ENCODE data around the gene SPATA12.
A peak's percentile ranks its signal among the peaks of the same experiment; 100 is the strongest.
"Not testable (repeated sequence)": the region's sequence is repeated elsewhere in the genome, so short reads cannot be mapped to it uniquely, and the experiment has no call there.

The SPATA12 gene

DNA sequence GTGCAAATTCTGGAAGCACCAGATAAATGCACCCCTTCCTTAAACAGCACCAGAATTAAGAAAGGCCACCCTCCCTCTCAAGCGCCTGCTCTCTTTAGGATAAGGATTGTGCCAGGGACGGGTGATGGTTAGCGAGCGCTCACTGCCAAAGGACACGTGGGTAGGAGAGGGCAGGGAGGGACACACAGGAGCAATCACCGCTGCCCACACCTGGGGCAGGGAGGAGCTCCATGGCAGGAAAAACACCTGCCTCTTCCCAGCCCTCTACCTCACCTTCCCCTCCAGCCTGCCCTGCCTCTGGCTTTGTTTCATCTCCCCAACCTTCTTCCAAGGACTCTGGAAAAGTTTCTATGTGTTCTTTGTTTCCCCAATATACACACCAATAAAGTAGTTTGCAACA is 7.3 kb upstream of the SPATA12 start:
- DNase-seq = no peak

DNA sequence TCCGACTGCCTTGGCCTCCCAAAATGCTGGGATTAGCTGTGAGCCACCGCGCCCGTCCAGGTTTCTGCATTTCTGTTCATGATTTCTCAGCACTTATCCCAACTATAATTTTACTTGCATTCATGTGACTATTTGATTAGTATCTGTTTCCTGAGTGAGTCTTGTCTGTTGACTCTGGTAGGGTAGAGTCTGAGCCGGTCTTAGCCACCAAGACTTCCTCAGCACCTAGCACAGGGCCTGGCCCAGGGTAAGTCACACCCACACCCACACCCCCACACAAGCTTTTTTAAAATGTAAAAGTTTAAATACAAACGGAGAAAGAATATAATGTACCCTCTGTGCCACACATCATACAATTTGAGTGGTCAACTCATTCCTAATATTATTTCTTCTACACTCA is 3.1 kb upstream of the SPATA12 start:
- no peak for DNase-seq

DNA sequence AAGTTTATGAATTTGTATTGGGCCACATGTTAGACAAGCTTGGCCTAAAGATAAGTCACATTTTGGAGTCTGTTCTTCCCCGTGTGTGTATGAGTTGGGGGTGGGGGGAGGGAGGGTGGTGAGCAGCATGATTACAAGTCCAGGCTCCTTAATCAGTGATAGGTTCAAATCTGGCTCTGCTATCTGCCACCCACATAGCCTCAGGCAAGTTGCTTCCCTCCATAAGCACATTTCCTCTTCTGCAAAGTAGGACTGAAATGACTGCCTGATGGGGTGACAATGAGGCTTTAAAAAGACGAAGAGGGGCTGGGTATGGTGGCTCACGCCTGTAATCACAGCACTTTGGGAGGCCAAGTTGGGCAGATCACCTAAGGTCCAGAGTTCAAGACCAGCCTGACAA is 1.1 kb upstream of the SPATA12 start:
- no peak for DNase-seq

DNA sequence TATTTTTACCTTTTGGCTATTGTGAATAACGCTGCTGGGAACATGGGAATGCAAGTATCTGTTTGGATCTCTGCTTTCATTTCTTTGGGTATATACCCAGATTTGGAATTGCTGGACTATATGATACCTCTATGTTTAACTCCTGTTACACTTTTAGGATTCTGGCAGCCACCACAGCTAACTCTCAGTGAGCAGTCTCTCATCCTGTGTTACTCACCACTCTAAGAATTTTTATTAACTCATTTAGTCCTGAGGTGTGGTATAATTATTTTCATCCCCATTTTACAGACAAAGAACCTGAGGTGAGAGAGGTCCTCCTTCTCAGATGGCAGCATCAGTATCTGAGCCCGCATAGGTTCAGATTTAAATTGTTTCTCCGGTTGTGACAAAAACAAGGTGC is 1.1 kb downstream of the SPATA12 start:
- DNase-seq = no peak

DNA sequence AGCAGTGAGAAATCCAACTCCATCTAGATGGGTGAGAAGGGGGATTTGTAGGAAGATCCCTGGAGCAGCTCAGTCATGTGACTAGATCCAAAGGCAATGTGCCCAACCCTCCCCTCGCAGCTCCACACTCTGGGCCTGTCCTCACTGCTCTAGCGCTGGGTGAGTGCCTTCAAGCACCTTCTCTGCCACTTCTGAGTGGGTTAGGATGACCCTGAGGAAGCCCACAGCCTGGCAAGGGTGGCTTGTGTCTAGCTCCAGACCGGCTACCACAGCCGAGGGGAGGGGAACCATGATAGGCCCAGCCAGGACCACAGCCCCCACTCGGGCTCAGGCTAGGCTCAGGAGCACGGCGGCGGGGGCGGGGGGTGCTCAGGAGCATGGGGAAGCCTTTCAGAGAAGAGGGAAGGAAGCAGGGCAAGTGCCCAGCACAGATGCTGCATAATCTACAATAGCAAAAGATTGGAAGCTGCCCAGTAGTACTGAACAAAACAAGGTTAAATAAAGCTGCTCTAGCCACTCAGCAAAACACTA is 1.7 kb downstream of the SPATA12 start:
- no peak for DNase-seq

DNA sequence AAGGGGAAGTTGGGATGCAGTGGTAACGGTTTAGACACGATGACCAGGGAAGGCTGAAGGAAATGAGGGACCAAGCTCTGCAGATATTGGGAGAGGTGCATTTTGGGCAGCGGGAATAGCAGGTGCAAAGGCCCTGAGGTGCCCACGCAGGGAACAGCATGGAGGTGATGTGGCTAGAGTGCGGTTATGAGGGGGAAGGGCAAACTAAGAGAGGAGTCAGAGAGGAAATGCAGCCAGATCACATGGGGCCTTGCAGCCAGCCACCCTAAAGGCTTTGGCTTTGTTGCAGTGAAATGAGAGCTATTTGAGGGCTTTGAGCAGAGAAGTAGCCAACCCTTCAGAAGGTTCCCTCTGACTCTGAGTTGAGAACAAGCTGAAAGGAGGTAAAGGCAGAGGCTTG is 2.6 kb downstream of the SPATA12 start:
- DNase-seq = no peak

DNA sequence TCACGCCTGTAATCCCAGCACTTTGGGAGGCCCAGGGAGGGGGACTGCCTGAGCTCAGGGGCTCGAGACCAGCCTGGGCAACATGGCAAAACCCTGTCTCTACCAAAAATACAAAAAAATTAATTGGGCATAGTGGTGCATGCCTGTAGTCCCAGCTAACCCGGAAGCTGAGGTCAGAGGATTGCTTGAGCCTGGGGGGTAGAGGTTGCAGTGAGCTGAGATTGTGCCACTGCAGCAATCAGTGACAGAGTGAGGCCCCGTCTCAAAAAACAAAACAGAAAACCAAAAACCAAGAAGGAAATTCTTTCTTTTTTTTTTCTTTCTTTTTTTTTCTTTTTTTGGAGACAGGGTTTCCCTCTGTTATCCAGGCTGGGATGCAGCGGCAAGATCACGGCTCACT is 3.5 kb downstream of the SPATA12 start:
- DNase-seq = no peak

DNA sequence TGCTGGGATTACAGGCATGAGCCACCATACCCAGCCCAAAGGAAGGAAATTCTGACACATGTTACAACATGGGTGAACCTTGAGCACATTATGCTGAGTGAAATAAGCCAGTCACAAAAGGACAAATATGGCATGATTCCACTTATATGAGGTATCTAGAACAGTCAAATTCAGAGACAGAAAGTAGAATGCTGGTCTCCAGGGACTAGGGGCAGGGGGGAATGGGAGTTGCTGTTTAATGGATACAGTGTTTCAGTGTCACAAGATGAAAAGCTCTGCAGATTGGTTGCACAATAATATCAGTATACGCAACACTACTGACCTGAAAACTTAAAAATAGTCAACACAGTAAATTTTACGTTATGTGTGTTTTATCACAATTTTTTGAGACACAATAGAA is 4.1 kb downstream of the SPATA12 start:
- no peak for DNase-seq

DNA sequence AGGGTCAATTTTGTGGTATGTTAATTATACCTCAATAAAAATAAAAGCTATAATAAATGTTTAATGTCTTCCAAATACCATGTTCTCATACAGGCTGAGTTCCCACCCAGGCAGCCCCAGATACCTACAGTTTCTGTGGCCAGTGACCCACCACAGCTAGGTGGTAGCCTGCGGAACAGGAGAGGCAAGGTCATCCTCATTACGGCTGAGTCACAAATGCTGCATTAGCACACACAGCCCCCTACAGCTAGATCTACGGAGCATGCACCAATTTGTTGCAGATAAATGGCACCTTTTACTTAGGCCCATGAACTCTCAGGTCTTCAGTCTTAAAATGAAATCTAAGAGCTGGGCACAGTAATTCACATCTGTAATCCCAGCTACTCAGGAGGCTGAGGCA is 5.1 kb downstream of the SPATA12 start:
- no peak for DNase-seq

DNA sequence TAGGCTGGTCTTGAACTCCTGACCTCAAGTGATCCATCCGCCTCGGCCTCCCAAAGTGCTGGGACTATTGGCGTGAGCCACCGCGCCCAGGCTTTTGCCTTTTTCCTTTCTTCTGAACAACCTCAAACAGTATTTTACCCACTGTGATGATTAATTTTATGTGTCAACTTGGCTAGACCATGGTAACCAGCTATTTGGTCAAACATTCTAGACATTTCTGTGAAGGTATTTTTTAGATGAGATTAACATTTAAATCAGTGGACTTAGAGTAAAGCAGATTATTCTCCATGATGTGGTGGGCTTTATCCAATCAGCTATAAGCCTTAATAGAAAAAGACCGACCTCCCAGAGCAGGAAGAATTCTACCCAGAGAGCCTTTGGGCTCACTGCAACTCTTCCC is 6.0 kb downstream of the SPATA12 start:
- no peak for DNase-seq

DNA sequence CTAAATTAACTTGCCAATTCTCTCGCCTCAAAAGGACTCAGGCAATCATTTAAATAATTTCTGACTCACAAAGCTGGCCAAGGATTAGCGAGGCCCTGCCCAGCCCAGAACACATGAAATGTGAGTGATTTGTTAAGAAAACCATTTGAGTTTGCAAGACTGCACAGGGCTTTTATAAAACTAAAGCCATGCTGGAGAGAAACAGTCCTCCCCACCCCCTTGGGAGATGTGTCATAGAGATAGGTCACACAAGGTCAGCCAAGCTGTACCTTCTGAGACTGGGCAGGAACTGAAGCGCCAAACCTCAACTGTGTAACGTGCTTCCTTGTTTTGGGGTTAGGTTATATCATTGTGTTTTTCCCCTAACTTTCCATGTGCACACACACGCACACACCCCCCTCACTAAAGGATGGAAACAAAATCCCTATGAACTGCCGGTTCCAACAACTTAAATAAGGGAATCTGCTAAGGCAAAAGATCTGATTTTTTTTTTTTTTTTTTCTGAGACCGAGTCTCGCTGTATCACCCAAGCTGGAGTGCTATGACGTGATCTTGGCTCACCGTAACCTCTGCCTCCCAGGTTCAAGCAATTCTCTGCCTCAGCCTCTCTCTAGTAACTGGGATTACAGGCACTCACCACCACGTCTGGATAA is 8.1 kb downstream of the SPATA12 start:
- peak; percentile 33 for DNase-seq

DNA sequence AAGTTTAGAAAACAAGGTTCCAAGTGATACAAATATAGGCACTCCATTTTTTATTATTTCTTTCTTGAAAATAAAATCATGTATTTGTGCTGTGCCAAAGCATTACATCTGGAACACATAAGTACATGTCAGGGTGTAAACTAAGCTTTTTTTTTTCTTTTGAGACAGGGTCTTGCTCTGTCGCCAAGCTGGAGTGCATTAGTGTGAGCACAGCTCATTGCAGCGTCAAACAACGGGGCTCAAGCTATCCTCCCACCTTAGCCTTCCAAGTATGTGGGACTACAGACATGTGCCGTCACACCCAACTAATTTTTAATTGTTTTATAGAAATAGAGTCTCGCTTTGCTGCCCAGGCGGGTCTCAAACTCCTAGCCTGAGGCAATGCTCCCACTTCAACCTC is 9.0 kb downstream of the SPATA12 start:
- no peak for DNase-seq

DNA sequence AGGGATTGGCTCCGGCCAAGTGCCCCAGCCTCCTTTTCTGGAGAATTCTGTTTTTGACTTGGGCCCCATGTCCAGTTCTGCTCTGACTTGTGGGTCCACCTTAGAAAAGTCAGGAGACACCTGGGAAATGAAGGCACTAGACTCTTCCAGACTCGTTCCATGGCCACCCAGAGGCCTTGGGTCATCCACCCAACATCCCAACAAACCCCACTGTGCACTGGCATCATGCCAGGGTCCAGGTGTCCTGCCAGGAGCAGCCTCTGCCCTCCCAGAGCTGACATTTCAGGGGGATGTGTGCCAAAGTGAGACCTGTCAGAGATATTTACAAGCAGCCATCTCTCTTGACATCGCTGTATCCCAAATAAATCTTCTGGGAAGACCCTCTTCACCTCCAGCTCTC is 13.2 kb downstream of the SPATA12 start:
- DNase-seq = no peak

DNA sequence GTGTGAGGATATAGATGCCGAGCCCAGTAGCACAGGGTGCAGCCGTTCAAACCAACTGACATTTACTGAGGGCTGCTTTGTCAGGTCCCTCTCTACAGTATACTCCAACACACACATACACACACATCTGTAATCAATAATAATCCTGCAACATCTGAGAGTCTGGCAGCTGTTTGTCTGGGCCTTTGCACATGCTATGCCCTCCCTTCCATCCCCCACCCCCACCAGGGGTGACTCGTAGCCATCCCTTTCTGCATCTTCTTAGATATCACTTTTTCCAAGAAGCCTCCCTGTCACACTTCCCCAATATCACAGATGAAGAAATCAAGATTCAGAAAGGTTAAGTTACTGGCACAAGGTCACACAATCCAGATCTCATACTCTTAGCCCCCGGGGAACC is 13.7 kb downstream of the SPATA12 start:
- no peak for DNase-seq

DNA sequence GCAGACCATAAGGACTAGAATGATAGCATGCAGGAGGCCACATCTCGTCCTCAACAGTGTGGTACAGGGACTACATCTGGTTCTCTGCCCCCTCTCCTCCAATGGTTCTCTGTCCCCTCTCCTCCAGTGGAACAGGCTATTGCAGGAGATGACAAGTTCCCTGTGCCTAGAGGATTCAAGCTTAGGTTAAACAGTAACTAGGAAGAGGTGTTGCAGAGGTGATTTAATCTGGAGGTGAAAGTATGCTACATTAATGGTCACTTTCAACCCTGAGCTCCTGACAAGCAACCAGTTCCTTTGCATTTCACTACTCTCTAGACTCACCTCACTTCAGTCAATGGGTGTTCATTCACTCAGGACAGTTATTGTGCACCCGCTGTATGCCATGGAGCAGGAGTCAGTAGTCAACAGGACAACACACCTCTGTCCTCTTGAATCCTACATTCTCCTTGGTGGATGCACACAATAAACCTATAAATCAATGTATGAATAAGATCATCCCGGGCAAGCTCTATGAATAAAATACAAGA is 16.0 kb downstream of the SPATA12 start:
- no peak for DNase-seq

DNA sequence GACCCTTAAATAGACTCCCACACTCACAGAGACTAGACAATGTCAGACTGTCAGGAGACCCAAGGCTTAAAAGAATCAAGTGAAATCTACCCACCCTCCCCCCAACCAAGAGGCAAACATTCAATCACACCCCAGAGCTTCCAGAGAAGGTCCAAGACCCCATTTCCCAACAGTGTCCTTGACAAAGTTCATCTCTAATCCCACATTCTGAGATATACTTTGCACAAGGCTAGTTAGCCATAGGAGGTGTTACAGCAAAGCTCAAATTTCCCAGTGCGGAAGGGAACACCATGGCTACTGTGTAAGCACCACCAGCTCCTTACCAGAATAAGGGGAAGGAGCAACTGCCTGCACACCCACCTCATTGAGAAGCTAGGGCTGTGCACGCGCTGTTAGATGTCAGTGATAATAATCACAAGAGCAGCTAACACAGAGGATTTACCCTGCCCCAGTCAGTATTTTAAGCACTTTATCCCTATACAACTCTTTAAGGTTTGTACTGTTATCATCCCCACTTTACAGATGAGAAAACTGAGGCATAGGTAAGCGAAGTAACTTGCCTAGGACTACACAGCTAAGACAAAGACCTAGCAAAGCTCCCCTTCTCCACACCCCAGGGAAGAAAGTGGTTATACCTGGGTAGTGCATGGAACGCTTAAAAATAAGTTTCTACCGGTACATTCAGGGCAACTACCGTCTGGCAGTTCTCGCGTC is 17.3 kb downstream of the SPATA12 start:
- DNase-seq = no peak

DNA sequence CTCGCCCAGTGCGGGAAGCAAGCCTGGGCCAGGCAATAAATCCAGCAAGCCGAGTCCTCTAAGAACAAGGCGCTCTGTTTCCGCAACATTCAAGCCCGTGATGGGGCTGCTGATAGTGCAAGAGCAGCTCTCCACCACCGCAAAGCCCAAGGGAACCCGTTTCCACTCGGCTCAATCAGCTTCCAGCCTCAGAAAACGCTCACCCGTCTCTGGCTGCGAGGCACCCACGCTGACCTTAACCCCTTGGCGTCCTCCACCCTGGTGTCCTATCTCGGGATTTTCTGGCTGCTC is 17.8 kb downstream of the SPATA12 start:
- DNase-seq = peak; percentile 25

DNA sequence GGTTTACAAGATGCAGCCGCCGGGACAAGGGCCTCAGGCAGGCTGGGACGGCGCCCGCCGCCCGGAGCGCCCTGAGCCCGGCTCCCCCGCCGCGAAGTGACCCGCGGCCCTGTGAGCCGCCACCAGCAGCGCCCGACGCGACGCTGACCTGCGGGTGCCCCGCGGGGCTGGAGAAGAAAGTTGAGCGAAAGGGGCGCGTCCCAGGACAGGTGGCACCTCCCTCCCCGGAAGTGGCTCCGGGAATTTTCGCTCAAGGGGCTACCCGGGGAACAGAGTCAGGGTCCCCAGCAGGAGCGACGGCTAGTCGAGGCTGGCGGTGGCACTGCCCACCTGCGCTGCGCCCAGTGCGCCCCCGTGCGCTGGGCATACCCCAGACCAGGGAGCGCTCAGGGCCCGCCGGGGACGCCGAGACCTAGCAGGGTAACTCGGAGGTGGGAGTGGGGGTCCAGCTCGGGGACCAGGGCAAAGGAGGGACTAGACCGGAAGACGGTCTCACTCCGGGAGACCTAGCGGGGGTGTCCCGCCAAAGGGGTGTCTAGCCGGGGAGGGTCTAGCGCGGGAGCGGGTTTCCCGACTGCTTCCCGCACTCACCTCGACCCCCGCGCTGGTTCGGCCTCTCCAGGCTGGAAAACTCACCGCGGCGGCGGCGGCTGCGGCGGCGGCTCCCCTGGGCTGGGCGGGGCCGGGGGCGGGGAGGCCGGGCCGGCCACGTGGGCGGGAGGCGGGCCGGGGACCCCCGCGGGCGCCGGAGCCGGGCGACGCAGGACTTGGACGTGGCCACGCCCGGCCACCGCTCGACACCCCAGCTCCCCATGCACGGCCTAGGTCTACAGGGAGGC is 18.4 kb downstream of the SPATA12 start:
- DNase-seq = peak; percentile 10

DNA sequence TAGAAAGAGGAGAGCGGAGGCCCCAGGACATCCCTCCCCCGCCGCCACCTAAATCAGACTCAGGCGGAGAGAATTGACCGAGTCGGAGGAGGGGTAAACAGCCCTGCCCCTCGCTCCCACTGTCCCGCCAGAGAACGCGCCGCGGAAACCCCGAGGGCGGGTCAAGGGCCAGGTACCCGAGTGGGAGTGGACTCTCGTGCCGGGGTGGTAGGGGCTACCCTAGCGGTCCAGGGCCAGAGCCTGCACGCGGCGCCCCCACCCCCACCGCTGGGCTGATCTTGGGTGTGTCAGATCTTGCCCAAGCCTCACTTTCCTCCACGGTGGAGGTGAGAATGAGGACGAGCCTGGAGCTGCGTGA is 19.0 kb downstream of the SPATA12 start:
- no peak for DNase-seq

DNA sequence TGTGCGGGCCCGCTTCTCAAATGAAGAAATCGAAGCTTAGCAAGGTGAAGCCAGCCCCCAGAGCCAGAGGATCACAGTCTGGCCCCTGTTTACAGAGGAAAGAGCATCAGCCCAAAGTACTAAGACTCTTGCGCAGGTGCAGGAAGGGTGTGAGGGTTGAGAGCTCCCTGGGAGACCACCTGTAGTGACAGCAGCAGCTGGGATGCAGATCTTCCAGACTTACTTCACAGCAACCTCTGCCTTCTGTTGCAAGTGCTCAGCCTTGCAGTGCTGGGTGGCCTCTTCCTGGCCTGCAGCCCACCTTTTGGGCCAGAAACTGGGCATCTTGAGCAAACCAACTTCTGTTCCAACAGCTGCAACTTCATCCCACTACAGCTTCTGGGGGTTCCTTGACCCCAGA is 19.7 kb downstream of the SPATA12 start:
- DNase-seq = no peak

DNA sequence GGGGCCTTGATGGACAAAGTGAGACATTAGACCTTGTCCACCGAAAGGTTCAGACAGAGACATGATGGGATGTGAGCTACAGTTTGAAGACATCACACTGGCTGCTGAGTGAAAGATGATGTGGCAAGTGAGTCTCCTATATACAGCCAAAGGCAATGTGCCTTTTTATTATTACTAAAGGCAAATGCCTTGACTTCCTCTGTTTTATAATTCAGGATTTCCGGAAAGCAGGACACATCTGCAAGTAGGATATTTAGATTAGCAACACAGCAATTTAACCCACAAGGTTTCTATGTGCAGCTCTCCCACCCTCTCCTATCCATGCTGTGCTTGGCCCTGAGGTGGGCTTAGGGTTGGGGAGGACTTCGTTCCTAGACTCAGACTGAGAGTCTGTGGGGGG is 20.7 kb downstream of the SPATA12 start:
- DNase-seq = no peak

DNA sequence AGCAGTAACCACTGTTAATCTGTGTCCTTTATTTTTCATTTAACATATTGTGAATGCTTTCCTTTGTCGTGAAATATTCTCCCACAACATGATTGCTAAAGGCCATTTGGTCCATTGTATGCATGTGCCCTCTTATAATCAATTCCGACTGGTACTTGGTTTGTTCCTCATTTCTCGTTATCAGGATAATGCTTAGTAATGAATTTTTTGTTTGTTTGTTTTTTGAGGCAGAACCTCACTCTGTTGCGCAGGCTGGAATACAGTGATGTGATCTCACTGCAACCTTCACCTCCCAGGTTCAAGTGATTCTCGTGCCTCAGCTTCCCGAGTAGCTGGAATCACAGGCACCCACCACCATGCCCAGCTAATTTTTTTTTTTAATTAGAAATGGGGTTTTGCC is 22.0 kb downstream of the SPATA12 start:
- no peak for DNase-seq

DNA sequence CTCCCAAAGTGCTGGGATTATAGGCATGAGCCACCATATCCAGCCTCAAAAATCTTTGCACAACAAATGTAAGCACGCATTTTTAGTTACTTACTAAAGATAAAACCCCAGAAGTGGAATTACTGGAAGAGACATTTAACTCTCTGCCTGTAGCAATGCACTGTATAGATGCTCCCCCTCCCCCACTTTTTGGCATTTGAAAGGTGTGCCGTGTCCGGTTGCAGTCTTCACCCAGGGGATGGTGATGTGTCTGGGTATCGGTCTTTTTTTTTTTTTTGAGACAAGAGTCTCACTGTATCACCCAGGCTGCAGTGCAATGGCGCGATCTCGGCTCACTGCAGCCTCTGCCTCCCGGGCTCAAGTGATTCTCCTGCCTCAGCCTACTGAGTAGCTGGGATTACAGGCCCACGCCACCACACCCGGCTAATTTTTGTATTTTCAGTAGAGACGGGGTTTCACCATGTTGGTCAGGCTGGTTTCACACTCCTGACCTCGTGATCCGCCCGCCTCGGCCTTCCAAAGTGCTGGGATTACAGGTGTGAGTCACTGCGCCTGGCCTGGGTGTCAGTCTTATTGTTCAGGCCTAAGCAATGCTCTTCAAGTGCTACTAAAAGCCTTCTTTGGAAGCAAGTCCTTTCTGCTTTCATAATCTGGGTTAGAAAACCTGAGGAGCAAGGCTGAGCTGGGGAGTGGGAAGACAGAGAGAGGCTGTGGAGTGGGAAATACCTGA is 23.0 kb downstream of the SPATA12 start:
- DNase-seq = not testable (repeated sequence)
